Aorta (tissue), 5 donors: ENCODE data around the gene CCDC138. TPM values are rescaled to one million over a fixed set of nuclear protein-coding genes. Genes with fewer than 3 reads are reported as not detected.

Experiments
- ATAC-seq: fragments of 200-7000 bp; cut with Tn5 transposase; one replicate; pipeline ENCODE4 v1.9.1; 2022; ENCODE audit warnings: moderate library complexity; ENCODE audit not compliant: low FRiP score
- DNase-seq, 2 donors: peaks; one replicate each; pipeline ENCODE4 v3.0.0-alpha.2; 2020
- H3K27ac ChIP-seq, 2 donors: one replicate each; pipeline ENCODE4 v1.5.1; 2013; ENCODE audit warnings: low read length in 2 of 2, mild to moderate bottlenecking in 2 of 2, moderate library complexity in 2 of 2, control low read depth in 1 of 2, inconsistent platforms in 1 of 2, low read depth in 1 of 2
- H3K27me3 ChIP-seq, 2 donors: one replicate each; pipeline ENCODE4 v1.6.1; 2013; ENCODE audit warnings: control low read depth in 1 of 2, low read length in 1 of 2, mild to moderate bottlenecking in 1 of 2, moderate library complexity in 1 of 2; ENCODE audit not compliant: insufficient read depth in 2 of 2, control insufficient read depth in 1 of 2
- H3K36me3 ChIP-seq, 2 donors: one replicate each; pipeline ENCODE4 v1.6.1; 2013; ENCODE audit warnings: control low read depth in 1 of 2, low read length in 1 of 2, mild to moderate bottlenecking in 1 of 2; ENCODE audit not compliant: insufficient read depth in 2 of 2, control insufficient read depth in 1 of 2
- H3K4me1 ChIP-seq, 2 donors: one replicate each; pipeline ENCODE4 v1.6.1; 2013; ENCODE audit warnings: low read length in 2 of 2, control low read depth in 1 of 2, mild to moderate bottlenecking in 1 of 2, moderate library complexity in 1 of 2; ENCODE audit not compliant: insufficient read depth in 2 of 2, control insufficient read depth in 1 of 2
- H3K4me3 ChIP-seq, 2 donors: one replicate each; pipeline ENCODE4 v1.5.1; 2013; ENCODE audit warnings: low read length in 2 of 2, control low read depth in 1 of 2, mild to moderate bottlenecking in 1 of 2
- H3K9me3 ChIP-seq: one replicate; pipeline ENCODE4 v1.6.1; 2013; ENCODE audit warnings: mild to moderate bottlenecking, low read length; ENCODE audit not compliant: control insufficient read depth
- WGBS, 2 donors: extraction: QIAGEN DNeasy Blood & Tissue Kit; methylation state at CpG; one replicate each; pipeline ENCODE4 v1.1.7; 2013; 5-methylcytosine and 5-hydroxymethylcytosine counted together
- intact Hi-C, 2 donors: fragments of 100-400 bp; cut with DNase I; formaldehyde crosslinking; loops; one replicate each; pipeline versions ENCODE4 v1.14.2 to v1.15.0; 2022
- polyA plus RNA-seq, 2 donors: library from polyadenylated mRNA; stranded (reverse); fragments of 200-250 nt; gene quantifications; one replicate each; pipeline ENCODE4 v1.2.3, GENCODE V29; 2013
- total RNA-seq, 2 donors: library from RNA; stranded (reverse); fragmentation: NEBNext Ultra II Directional; extraction: Animal tissue kit (Norgen Biotek cat#: 25700); gene quantifications; one replicate each; pipeline ENCODE4 v1.2.1, GENCODE V29; 2021
- donor health status: healthy with polysubstance abuse.
- donor health status: Bipolar disorder and iron deficiency.
- donor health status: DM: no; HTN: no; CAD: no.
- donor health status: DM: no; HTN: no; CAD: no.
- donor health status: DM: yes; HTN: yes; CAD: no.

The CCDC138 gene
- total and polyA plus RNA-seq, 4 donors: 0.25 to 3.2 (median 1.8) TPM

GRCh38 chr2:108917526-108917925 is 131.0 kb downstream of the CCDC138 start:
- H3K4me1 ChIP-seq: no peaks in the 10 kb centered on the region
- H3K27ac ChIP-seq: no peak overlapping the region
- H3K27me3 ChIP-seq: no peaks in the 10 kb centered on the region
- 87 to 90% methylated on average over 5 of the region's 5 CpGs for WGBS, 2 donors
- intact Hi-C loops: no loop called here
- H3K36me3 ChIP-seq: no peaks in the 10 kb centered on the region
- ATAC-seq (no peak), DNase-seq (no peak)
- no peaks in the 10 kb centered on the region for H3K9me3 ChIP-seq
- H3K4me3 ChIP-seq: no peak overlapping the region

DNA sequence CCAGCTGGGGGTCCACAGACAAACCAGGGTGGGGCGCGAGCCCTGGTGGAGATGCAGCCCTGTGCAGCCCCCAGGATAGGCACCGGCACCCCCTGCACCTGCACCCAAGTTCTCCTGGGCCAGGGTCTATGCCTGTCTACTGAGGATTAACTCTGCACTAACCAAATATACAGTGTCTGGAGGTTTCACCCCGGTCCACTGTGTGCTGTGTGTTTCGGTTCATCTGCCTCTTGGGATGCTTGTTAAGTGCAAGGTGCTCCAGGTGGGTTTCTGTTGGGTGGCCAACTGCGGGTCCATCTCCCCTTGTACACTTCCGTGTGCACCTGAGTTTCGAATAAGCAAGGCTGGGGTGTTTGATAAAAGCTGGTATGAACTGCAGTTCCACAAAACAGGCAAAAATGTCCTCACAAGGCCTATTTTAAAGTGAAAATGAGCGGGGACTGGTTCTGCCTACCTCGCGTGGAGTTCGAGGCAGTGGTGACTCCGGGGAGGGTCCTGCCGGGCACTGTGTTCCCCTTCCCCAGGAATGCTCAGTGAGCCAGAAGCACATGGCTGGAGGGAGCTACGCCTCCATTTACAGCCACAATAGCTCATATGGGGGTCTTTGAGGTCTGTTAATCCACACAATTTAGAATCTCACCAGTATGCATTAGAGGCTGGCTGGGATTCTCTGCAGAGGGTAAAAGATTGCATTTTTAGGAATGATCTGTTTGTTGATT is 131.7 kb downstream of the CCDC138 start:
- no peak overlapping the region for H3K27ac ChIP-seq
- DNase-seq: no peak
- ATAC-seq: no peak
- H3K4me3 ChIP-seq: no peak overlapping the region
- H3K27me3 ChIP-seq: no peaks in the 10 kb centered on the region
- no peaks in the 10 kb centered on the region for H3K36me3 ChIP-seq
- no peaks in the 10 kb centered on the region for H3K9me3 ChIP-seq
- intact Hi-C loops: no loop called here
- H3K4me1 ChIP-seq: no peaks in the 10 kb centered on the region
- WGBS, 2 donors: 94 to 95% methylated on average over 15 of the region's 15 CpGs

GRCh38 chr2:108918941-108919341 is 132.4 kb downstream of the CCDC138 start:
- Histone ChIP-seq H3K27ac (no peak overlapping the region), H3K27me3 (no peaks in the 10 kb centered on the region), H3K4me3 (no peak overlapping the region), H3K4me1 (no peaks in the 10 kb centered on the region), H3K36me3 (no peaks in the 10 kb centered on the region), H3K9me3 (no peaks in the 10 kb centered on the region)
- DNase-seq (peak in 1 of 2 donors; percentile 56), ATAC-seq (no peak)
- WGBS, 2 donors: 93 to 94% methylated on average over 14 of the region's 14 CpGs
- intact Hi-C loops: no loop called here

- H3K4me3 ChIP-seq: no peak overlapping the region
- H3K9me3 ChIP-seq: no peaks in the 10 kb centered on the region
- 96 to 97% methylated on average over 19 of the region's 19 CpGs for WGBS, 2 donors
- intact Hi-C loops: no loop called here
- no peak overlapping the region for H3K27ac ChIP-seq
- no peak for ATAC-seq
- peak in 1 of 2 donors; percentile 57 for DNase-seq
- no peaks in the 10 kb centered on the region for H3K36me3 ChIP-seq
- no peaks in the 10 kb centered on the region for H3K27me3 ChIP-seq
- no peaks in the 10 kb centered on the region for H3K4me1 ChIP-seq
These were observed 133.2 kb downstream of the CCDC138 start for GRCh38 chr2:108919571-108920373.

DNA sequence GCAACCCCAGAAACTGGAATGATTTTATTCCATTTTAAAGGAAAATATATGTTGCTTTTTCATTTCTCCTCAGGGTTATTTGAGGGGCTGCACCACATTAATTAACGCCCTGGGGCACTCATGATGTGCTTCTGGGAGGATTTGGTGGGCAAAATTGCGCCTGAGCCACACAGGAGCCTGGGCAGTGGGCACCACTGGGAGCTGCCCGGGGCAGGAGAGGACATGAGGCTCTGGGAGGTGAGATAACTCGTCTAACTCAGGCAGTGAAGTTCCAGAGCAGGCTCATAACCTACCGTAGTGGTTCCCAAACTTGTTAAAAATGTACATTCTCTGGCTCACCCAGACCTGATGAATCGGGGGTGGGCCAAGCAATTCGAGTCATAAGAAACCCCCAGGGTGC is 134.1 kb downstream of the CCDC138 start:
- Histone ChIP-seq H3K9me3 (no peaks in the 10 kb centered on the region), H3K4me1 (no peaks in the 10 kb centered on the region), H3K4me3 (no peak overlapping the region), H3K36me3 (no peaks in the 10 kb centered on the region), H3K27ac (no peak overlapping the region), H3K27me3 (no peaks in the 10 kb centered on the region)
- 84 to 88% methylated on average over 7 of the region's 7 CpGs for WGBS, 2 donors
- ATAC-seq (no peak), DNase-seq (peak in 1 of 2 donors; percentile 16)
- intact Hi-C loops: no loop called here

DNA sequence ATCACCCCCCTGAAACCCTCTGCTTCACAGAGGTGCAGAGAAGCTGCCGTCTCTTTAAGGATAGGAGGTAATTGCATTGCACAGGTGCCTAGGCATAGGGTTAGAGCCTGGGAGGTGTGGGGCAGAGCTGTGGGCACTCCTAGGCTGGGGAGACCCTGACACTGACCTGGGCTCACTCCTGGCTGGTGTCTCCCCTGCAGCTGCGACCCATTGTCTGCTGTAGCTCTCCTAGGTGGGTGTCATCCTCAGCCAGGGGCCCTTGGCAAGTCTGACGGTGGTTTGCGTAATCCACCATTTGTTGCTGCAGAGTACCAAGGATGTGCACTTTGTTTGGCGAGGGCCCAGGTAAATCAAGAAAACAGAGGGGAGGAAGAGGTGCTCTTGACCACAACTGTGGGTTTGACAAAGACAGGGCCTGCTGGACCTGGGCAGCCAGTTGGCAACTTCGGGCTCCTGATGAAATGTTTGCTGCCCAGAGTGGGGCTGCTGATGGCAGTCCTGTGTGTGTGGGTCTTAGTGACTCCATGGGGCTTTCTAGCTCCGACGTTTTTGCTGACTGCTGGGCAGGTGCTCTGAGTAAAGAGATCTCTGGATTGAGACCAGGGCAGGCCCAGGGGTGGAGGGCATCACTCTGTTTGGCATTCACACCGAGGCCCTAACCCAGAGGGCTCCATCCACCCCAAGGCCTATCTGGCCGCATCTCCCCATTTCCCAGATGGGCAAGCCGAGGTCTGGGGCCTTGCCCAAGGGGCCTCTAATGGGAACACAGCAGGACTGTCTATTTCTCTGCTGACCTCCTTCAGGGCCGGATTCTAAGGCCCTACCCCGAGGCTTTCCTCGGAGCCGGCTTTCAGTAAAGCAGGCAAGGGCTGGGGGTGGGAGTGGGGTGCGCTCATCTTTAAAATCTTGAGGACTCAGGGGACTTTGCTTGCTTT is 134.8 kb downstream of the CCDC138 start:
- Histone ChIP-seq H3K27ac (no peak overlapping the region), H3K9me3 (no peaks in the 10 kb centered on the region), H3K36me3 (no peaks in the 10 kb centered on the region), H3K4me1 (no peaks in the 10 kb centered on the region), H3K27me3 (no peaks in the 10 kb centered on the region), H3K4me3 (no peak overlapping the region)
- intact Hi-C loops: no loop called here
- 88 to 89% methylated on average over 16 of the region's 16 CpGs for WGBS, 2 donors
- DNase-seq: peak in 1 of 2 donors; percentile 63
- ATAC-seq: no peak

DNA sequence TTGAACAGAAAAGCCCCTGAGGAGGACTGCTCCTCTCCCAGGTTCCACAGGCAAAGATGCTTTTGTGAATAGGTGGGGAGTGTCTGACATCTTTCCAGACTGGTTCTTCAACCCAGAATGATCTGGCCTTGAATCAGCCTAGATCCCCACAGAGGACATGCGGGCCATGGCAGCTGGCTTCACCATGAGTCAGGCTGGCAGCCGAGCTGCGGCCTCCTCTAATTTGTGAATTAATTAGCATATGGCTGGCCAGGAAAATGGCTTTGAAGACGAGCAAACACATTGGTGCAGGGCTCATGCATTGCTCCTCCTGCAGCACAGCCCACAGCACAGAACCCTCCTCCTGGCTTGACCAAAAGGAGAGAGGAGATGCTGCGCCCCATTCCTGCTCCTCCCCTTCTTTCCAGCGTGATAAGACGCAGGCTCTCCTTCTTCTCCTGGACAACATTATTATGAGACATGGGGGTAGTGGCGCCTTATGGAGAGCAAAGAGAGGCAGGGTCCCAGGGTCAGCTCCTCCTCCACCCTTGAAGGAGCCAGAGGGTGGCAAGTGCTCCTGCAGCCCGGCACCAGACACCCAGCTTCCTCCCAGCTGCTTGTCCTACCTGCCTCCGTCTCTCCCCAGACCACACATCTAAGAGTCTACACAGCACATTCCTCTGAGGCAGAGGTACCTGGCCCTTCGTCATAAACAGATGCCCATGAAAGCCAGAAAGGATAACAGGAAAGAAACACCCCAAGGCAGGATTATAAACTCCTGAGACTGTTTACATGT is 135.8 kb downstream of the CCDC138 start:
- H3K4me1 ChIP-seq: no peaks in the 10 kb centered on the region
- no peaks in the 10 kb centered on the region for H3K9me3 ChIP-seq
- DNase-seq (peak in 1 of 2 donors; percentile 19), ATAC-seq (no peak)
- H3K27me3 ChIP-seq: no peaks in the 10 kb centered on the region
- no peaks in the 10 kb centered on the region for H3K36me3 ChIP-seq
- no peak overlapping the region for H3K4me3 ChIP-seq
- 88 to 89% methylated on average over 11 of the region's 11 CpGs for WGBS, 2 donors
- intact Hi-C loops: no loop called here
- no peak overlapping the region for H3K27ac ChIP-seq
